ENCODE data around the gene SLC47A2. TPM values are rescaled to one million over a fixed set of nuclear protein-coding genes. Genes with fewer than 3 reads are reported as not detected.

Gene SLC47A2
- total and polyA plus RNA-seq, 12 donors, result 0.21 TPM; not detected in 11

DNA sequence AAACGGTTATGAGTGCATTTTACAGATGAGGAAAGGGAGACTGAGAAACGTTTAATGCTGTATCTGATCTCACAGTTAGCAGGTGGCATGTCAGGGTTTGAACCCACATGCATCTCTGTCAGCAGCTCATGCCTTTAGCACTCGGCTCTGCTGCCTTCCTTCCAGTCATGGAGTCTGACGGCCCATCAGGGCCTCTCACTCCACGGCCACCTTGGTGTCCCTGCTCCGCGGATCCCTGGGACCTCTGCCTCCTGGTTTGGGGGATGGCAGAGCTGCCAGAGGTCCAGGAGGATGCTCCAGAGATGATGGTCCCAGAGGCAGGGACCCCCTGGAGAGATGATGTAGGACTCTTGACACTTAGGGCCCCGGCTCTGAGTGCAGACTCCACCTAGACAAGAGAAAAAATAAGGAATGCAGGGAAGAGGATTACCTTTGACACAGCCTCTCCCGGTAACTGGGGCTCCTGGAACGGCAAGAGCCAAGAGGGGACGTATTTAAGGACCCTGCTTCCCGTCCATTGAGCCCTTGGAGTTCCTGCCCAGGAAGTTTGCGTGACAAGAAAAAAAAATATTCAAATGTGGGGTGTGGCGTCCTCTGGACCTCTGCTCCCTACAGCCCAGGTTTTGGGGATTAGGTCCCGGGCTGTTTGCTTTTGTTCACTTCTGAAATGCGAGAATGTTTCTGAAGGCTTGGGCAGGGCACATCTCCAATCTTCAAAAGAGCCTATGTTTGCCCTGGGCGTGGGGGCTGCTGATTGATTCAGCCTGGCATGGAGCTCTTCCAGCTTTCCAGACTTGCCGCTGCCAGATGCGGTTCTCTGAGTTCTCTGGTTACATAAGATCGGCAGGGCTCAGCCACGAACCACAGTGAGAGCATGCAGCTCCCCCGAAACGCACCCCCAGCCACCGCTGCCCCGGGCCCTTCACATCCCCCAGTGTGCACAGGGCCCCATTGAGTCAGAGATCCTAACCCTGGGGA, 31.7 kb upstream of the SLC47A2 start, which contains the start of gene ALDH3A1:
TSS of gene ALDH3A1 (minus strand) at position 470 of the 978 bp plus-strand sequence. CDS start 3,169 bp downstream, outside the sequence.
- H3K9me3 ChIP-seq, result no peaks in the 10 kb centered on the region
- no peaks in the 10 kb centered on the region for H3K36me3 ChIP-seq
- H3K4me3 ChIP-seq, result no peak within 1 kb of the TSS
- DNase-seq (no peak), ATAC-seq (no peak)
- H3K4me1 ChIP-seq, result peaks cover 0 to 21% (median 9%) of the 10 kb centered on the region in 9 donors
- WGBS, 2 donors, result 57 to 67% methylated on average over 25 of the region's 25 CpGs
- no peak for TF ChIP-seq CTCF (IDR thresholded peaks at IDR 0.05)
- H3K27me3 ChIP-seq, result no peaks in the 10 kb centered on the region
- intact Hi-C loops (cut with DNase I), result loop anchor here in 2 of 10 donors (5.0 to 10.0 kb wide), 2 partner anchors 83 to 101 kb away; partner anchors contain the start of gene ALDH3A2 (in 1 of the 2)
- no peak within 1 kb of the TSS for H3K27ac ChIP-seq

GRCh38 chr17:19747159-19747719, 30.9 kb upstream of the SLC47A2 start:
- 88 to 95% methylated on average over 13 of the region's 13 CpGs for WGBS, 2 donors
- Histone ChIP-seq H3K27ac (no peak overlapping the region), H3K36me3 (no peaks in the 10 kb centered on the region), H3K27me3 (no peaks in the 10 kb centered on the region), H3K4me1 (peaks cover 0 to 13% (median 9%) of the 10 kb centered on the region in 9 donors), H3K9me3 (no peaks in the 10 kb centered on the region), H3K4me3 (no peak overlapping the region)
- intact Hi-C loops (cut with DNase I), result loop anchor here in 2 of 10 donors (5.0 to 10.0 kb wide), 2 partner anchors 82 to 100 kb away; partner anchors contain the start of gene ALDH3A2 (in 1 of the 2)
- DNase-seq, result no peak
- ATAC-seq, result no peak
- no peak for TF ChIP-seq CTCF (IDR thresholded peaks at IDR 0.05)

DNA sequence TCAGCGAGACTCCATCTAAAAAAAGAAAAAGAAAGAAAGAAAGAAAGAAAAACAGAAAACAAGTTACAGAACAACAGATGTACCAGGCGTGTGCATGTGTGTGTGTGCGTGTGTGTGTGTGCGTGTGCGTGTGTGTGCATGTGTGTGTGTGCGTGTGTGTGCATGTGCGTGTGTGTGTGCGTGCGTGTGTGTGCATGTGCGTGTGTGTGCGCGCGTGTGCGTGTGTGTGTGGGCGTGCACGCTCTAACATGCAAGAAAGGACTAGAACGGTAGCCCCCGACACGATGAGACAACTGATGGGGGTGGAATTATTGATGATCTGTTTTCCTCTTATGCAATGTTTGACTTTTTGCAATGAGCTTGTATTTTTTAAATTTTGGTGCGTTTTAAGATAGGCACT, 30.1 kb upstream of the SLC47A2 start:
- WGBS, 2 donors, result 93 to 95% methylated on average over 20 of the region's 20 CpGs
- ATAC-seq (no peak), DNase-seq (no peak)
- Histone ChIP-seq H3K27ac (no peak overlapping the region), H3K36me3 (no peaks in the 10 kb centered on the region), H3K27me3 (no peaks in the 10 kb centered on the region), H3K4me1 (peaks cover 0 to 13% (median 9%) of the 10 kb centered on the region in 9 donors), H3K9me3 (no peaks in the 10 kb centered on the region), H3K4me3 (no peak overlapping the region)
- no peak for TF ChIP-seq CTCF (IDR thresholded peaks at IDR 0.05)
- intact Hi-C loops (cut with DNase I), result loop anchor here in 2 of 10 donors (5.0 to 10.0 kb wide), 2 partner anchors 82 to 99 kb away; partner anchors contain the start of gene ALDH3A2 (in 1 of the 2)
